ENCODE data around the gene TUBGCP6. TPM values are rescaled to one million over a fixed set of nuclear protein-coding genes. Genes with fewer than 3 reads are reported as not detected.

The TUBGCP6 gene, protein sequence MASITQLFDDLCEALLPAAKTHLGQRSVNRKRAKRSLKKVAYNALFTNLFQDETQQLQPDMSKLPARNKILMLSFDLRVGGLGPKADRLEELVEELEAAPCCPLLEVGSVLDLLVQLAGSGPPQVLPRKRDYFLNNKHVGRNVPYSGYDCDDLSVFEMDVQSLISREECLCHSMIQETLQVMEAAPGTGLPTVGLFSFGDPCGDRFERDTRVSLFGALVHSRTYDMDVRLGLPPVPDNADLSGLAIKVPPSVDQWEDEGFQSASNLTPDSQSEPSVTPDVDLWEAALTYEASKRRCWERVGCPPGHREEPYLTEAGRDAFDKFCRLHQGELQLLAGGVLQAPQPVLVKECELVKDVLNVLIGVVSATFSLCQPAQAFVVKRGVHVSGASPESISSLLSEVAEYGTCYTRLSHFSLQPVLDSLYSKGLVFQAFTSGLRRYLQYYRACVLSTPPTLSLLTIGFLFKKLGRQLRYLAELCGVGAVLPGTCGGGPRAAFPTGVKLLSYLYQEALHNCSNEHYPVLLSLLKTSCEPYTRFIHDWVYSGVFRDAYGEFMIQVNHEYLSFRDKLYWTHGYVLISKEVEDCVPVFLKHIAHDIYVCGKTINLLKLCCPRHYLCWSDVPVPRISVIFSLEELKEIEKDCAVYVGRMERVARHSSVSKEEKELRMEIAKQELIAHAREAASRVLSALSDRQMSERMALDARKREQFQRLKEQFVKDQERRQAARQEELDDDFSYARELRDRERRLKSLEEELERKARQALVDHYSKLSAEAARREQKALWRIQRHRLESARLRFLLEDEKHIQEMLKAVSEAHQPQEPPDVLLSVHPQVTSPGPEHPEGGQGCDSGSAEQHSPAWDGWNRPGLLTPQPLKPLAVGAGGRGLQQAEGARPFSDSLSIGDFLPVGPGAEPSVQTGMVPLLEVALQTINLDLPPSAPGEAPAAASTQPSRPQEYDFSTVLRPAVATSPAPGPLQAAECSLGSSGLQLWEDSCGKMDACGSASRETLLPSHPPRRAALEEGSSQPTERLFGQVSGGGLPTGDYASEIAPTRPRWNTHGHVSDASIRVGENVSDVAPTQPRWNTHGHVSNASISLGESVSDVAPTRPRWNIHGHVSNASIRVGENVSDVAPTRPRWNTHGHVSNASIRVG (N-terminal part only)
- 65.6 TPM for total RNA-seq

DNA sequence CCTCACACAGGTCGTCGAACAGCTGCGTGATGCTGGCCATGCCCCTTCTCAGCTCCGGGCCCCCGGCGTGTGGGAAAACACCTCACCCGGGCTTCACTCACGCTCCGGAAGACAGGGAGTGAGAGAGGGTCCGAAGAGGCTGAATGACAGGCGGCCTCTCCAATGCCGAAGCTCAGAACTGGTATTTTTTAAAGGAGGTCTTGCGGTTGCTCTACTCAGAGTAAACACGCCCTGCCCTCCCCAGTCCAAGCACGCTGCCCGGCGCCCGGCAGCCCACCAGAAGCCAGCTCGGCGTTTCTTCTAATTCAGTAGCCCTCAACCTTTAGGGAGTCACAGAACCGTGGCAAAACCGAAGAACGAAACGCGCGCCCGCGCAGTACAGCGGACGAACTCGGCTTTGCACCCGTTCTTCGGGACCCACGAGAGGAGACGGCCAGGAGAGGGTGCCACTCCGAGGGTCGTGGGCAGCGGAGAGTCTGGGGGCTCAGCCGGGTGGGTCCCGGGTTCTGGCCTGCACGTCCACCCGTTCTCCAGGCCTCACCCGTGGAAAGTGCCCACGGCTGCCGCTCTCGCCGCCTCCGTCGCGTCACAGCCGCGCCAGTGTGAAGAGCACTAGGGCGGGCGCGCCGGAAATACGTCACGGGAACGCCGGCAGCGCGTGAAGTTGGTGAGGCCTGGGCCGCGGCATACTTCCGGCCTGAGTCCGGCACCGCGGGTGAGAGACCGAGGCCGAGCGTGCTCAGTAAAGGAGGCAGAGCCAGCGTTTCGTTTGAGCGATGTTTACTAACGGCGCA lies at the start of gene TUBGCP6:
Gene TUBGCP6, minus strand, starts transcription at position 604 of the 794 bp plus-strand sequence. Its CDS starts 564 bp downstream, at position 40.

DNA sequence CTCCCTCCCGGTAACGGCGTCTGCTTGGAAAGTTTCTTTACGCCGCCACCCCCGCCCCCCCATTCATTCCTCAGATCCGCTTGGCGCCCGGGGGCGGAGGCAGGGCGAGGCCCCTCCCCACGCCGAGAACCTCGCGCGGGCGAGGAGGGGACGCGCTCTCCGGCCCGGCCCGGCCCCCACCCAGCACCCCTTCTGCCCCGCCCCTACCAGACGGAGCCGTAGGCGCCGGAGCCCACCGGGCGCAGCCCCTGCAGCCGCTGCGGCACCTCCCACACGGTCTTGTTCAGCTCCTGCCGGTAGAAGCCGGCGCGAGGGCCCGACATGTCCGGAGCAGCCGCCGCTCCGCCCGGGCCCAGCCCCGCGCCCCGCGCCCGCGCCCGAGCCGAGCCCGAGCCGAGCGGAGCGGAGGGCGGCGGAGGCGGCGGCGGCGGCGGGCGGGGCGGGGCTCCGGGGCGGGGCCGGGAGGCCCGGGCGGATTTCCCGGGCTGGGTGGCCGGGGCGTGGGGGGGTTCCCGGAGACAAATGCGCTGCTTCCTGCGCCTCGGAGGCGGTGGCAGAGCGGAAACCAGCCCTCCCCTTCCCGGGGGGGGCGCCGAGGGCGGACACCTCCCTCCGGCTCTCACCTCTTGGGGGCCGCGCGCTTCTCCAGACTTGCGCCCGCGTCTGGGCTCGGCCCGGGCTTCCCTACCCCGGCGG lies 25.3 kb upstream of the TUBGCP6 start, which contains the start of gene MAPK11:
Gene MAPK11, minus strand, starts transcription at position 411 of the 696 bp plus-strand sequence. Its CDS starts 88 bp downstream, at position 323.

DNA sequence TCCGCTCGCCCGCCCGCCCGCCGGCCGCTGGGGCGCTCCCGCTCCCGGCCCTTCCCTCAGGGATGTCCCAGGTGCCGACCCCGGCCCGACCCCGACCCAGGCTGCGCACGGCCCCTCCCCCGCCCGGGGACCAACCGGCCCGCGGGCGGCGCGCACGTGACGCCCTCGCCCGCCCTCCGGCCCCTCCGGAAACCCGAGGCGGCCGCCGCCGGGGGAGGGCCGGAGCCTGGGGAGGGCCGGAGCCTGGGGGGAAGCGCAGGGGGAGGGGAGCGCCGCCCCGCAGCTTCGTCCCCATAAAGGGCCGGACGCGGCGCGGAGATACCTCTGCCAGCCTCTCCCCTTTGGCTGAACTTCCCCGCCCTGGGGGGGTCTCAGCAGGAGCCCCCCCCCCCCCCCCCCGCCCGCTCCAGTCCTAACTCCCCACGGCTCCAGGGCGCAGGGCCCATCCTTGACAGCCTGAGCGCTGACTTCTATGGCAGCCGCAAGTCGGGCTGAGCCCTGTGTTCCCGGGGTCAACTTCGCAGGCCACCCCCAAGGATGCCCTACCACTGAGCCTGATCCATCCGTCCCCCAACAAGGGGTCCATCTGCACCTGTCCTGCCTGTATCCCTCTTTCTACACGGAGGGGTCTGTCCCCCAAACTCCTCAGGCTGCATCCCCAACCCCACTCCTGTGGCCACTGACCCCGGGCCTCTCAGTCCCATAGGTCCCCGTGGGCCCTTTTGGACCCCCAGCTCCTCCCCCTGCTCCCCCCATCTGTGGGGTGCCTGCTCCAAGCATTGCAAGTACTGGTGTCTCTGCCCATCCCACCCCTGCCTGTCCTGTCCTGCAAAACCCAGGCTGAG lies 17.0 kb upstream of the TUBGCP6 start, which contains the start of gene MAPK12:
Gene MAPK12, minus strand, starts transcription at position 69 of the 845 bp plus-strand sequence. CDS start 174 bp downstream, outside the sequence.

DNA sequence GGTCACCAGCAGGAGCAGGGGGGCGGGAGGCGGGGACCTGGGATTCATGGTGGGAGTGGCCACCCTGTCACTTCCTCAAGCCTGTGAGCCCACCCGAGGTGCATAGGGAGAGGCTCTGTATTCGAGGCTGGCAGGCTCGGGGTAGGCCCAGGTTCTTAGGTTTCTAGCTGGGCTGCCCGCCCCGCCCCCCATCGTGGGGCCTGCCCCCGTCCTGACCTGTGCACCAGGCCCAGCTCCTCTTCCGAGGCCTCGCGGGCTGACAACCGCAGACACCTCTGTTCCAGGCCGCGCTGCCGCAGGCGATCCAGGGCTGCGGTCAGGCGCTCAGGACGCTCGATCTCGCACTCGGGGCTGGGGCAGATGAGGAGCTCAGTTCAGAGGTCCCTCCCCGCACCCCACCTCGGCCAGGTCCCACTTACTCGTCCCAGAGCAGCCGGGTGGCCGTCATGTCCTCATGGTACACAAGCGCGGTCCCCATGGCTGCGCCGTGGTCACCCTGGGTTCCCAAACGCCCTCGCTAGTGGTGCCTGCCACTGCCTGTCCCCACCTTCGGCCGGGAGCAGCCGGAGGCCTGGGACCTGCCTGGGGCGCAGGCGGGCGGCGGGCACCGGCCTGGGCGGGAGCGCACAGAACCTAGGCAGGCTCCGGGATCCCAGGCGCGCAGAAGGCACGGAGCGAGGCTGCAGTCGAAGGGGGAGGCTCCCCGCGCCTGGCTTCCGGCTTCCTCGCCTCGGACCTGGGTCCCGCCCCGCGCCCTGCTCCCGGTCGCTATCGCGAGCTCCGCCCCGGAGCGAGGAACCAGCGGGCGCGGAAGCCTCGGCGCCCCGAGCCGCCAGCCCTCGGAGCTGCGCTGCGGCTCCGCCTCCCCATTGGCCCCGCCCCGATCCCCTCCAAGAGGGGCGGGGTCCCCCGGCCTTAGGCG lies 6.0 kb upstream of the TUBGCP6 start, which contains the start of gene HDAC10:
Gene HDAC10, minus strand, starts transcription at position 711 of the 922 bp plus-strand sequence. Its CDS starts 233 bp downstream, at position 478.

DNA sequence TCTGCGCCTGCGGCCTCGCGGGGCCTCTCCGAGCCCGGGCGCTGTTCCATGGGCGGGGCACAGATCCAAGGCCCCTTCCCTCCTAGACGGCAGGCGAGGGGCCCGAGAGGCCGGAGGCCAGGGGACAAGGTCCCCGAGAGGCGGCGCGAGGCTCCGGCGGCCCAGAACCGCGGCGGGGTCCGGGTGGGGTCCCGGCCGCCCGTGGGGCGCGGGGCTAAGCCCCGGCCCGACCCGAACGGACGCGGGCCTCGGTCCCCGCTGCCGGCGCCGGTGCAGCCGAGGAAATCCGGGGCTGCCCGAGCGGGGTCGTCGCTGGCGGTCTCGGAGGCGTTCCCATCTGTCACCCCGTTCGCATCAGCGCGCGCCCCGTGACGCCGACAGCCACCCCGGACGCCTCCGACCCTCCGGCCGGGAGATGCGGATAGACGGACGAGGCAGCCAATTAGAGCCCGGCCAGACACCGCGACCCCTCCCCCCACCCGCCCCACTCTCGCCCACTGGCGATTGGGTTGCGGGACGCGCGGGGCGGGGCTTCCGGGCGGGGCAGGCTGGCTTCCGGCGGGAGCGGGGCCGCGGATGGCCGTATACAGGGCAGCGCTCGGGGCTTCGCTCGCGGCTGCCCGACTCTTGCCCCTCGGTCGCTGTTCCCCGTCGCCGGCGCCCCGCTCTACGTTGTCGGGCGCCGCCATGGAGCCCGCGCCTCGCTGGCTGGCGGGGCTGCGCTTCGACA lies 44.2 kb downstream of the TUBGCP6 start, which contains the start of gene SELENOO:
Gene SELENOO, plus strand, starts transcription at position 551 of the 730 bp plus-strand sequence. Its CDS starts 26 bp downstream, at position 577.

DNA sequence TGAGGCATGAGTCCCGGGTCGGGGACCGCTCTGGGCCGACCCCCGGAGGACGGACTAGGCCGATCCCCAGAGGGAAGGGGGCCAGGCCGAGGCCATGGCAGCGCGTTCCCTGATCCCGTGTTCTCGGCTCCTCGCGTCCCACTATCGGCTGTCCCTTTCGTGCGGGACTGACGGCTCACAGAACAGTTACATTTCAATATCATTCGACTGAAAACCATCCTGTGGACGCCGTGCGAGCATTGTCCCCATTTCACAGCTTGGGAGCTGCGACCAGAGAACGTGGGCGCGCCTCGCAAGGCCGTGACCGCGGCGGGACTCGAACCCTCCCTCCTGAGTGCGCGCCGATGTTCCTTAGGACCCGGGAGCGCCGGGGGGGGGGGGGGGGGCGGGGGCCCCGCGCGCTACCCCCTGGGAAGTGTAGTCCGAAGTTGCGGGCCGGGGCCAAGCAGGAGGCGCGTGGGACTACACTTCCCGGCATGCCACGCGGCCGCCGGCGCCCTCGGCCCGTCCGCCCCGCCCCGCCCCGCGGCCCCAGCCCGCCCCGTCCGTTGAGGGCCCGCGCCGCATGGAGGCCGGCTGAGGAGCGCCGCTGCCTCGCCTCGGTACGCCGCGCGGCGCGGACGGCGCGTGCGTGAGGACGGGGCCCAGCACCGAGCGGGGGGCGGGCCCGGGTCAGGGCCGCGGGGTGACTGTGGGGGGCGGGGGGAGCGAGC lies 59.3 kb downstream of the TUBGCP6 start, which contains the start of gene TRABD:
Gene TRABD, plus strand, starts transcription at position 539 of the 713 bp plus-strand sequence. CDS start 7,148 bp downstream, outside the sequence.

DNA sequence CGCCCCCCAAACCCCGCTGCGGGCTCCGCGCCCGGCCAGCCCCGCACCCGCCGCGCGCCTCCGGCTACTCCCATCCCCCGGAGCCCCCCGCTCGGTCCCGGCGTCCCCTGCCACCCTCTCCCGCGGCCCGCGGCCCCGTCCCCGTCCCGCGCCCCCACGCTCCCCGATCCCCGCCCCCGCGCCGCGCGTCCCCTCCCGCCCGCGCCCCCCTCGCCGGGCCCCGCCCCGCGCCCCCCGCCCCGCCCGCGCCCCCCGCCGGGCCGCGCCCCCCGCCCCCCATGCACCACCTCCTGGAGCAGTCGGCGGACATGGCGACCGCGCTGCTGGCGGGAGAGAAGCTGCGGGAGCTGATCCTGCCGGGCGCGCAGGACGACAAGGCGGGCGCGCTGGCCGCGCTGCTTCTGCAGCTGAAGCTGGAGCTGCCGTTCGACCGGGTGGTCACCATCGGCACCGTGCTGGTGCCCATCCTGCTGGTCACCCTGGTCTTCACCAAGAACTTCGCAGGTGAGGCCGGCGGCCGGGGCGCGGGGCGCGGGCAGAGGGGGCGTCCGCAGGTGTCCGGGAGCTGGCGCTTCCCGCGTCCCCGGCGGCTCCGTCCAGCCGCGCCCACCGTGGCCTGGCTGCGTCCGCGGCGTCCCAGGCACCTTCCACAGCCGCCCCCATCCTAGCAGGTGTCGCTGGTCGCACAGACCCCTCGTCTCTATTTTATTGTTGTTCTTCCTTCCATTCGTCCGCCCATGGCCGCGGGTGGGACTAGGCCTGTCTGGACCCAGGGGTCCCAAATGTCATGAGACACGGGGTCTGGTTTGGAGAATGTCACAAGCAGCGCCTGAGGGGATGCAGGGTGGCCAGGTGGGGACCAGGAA lies 74.1 kb downstream of the TUBGCP6 start, which contains the start of gene PANX2:
Gene PANX2, plus strand, starts transcription at position 279 of the 866 bp plus-strand sequence. Its CDS starts 0 bp downstream, at position 279.

Other genes with a start within 250 kb of the TUBGCP6 start
- gene IL17REL, start 232.3 kb downstream of the TUBGCP6 start, total RNA-seq: 0.55 TPM
- gene TTLL8, start 186.7 kb downstream of the TUBGCP6 start, total RNA-seq: not detected
- 7.2 TPM for gene MLC1, start 159.6 kb downstream of the TUBGCP6 start, total RNA-seq
- 5.6 TPM for gene MOV10L1, start 155.0 kb downstream of the TUBGCP6 start, total RNA-seq
- gene PANX2, start 74.3 kb downstream of the TUBGCP6 start, total RNA-seq: 2.4 TPM
- gene TRABD, start 59.1 kb downstream of the TUBGCP6 start, total RNA-seq: 17.3 TPM
- 17.5 TPM for gene SELENOO, start 44.0 kb downstream of the TUBGCP6 start, total RNA-seq
- gene HDAC10, start 6.2 kb upstream of the TUBGCP6 start, total RNA-seq: 30.9 TPM
- 18.9 TPM for gene MAPK12, start 16.7 kb upstream of the TUBGCP6 start, total RNA-seq
- 7.6 TPM for gene MAPK11, start 25.4 kb upstream of the TUBGCP6 start, total RNA-seq
- gene PLXNB2, start 62.6 kb upstream of the TUBGCP6 start, total RNA-seq: 169 TPM
- 16.9 TPM for gene DENND6B, start 82.0 kb upstream of the TUBGCP6 start, total RNA-seq
- gene PPP6R2, start 98.3 kb upstream of the TUBGCP6 start, total RNA-seq: 56.1 TPM
- gene SBF1, start 230.0 kb upstream of the TUBGCP6 start, total RNA-seq: 67.3 TPM
- 1.5 TPM for gene ADM2, start 236.5 kb upstream of the TUBGCP6 start, total RNA-seq
- gene MIOX, start 241.8 kb upstream of the TUBGCP6 start, total RNA-seq: not detected

Measured in camera-type eye (tissue), 1 donor.